Parathyroid adenoma (tissue), 2 donors: ENCODE results near the gene BEND5.

Experiments
- H2AFZ ChIP-seq: fragments of 300-600 bp; sonication (generic); one replicate; pipeline ENCODE4 v1.7.0; 2017; ENCODE audit warnings: antibody characterized with exemption, mild to moderate bottlenecking
- H3K27ac ChIP-seq: fragments of 300-600 bp; sonication (generic); one replicate; pipeline ENCODE4 v1.7.0; 2017
- H3K27me3 ChIP-seq: fragments of 300-600 bp; sonication (generic); one replicate; pipeline ENCODE4 v1.7.0; 2017; ENCODE audit warnings: low read length; ENCODE audit not compliant: control insufficient read depth, insufficient read depth
- H3K36me3 ChIP-seq: fragments of 300-600 bp; sonication (generic); one replicate; pipeline ENCODE4 v1.7.0; 2017; ENCODE audit warnings: low read length; ENCODE audit not compliant: control insufficient read depth, insufficient read depth
- H3K4me1 ChIP-seq: fragments of 300-600 bp; sonication (generic); one replicate; pipeline ENCODE4 v1.7.0; 2017; ENCODE audit warnings: control low read depth
- H3K4me2 ChIP-seq: fragments of 300-600 bp; sonication (generic); one replicate; pipeline ENCODE4 v1.7.0; 2017; ENCODE audit warnings: low read length
- H3K4me3 ChIP-seq: fragments of 300-600 bp; sonication (generic); one replicate; pipeline ENCODE4 v1.7.0; 2017; ENCODE audit warnings: low read depth, low read length
- H3K79me2 ChIP-seq: fragments of 300-600 bp; sonication (generic); one replicate; pipeline ENCODE4 v1.7.0; 2017; ENCODE audit warnings: control low read depth
- H3K9ac ChIP-seq: fragments of 300-600 bp; sonication (generic); one replicate; pipeline ENCODE4 v1.7.0; 2017; ENCODE audit warnings: mild to moderate bottlenecking
- H3K9me3 ChIP-seq: fragments of 300-600 bp; sonication (generic); one replicate; pipeline ENCODE4 v1.7.0; 2017; ENCODE audit warnings: low read length; ENCODE audit not compliant: control insufficient read depth
- CTCF ChIP-seq: fragments of 300-600 bp; sonication (generic); IDR thresholded peaks from one replicate; pipeline ENCODE4 v1.7.0; 2017; ENCODE audit warnings: antibody characterized with exemption, mild to moderate bottlenecking
- donor health status: primary hyperparathyroidism.

Gene BEND5

GRCh38 chr1:48730164-48730910 lies 46.4 kb downstream of the BEND5 start:
- no peaks in the 10 kb centered on the region for H3K9me3 ChIP-seq
- no peak overlapping the region for H2AFZ ChIP-seq
- H3K4me3 ChIP-seq: no peak overlapping the region
- H3K4me1 ChIP-seq: no peaks in the 10 kb centered on the region
- no peaks in the 10 kb centered on the region for H3K79me2 ChIP-seq
- no peak overlapping the region for H3K4me2 ChIP-seq
- H3K27me3 ChIP-seq: no peaks in the 10 kb centered on the region
- H3K36me3 ChIP-seq: no peaks in the 10 kb centered on the region
- no peak for TF ChIP-seq CTCF
- no peak overlapping the region for H3K9ac ChIP-seq
- H3K27ac ChIP-seq: no peak overlapping the region

GRCh38 chr1:48728584-48728983 lies 48.1 kb downstream of the BEND5 start:
- Histone ChIP-seq H3K9me3 (no peaks in the 10 kb centered on the region), H3K4me1 (no peaks in the 10 kb centered on the region), H3K27me3 (no peaks in the 10 kb centered on the region), H3K79me2 (no peaks in the 10 kb centered on the region), H3K36me3 (no peaks in the 10 kb centered on the region), H3K27ac (no peak overlapping the region), H3K4me3 (no peak overlapping the region), H3K4me2 (no peak overlapping the region), H2AFZ (no peak overlapping the region), H3K9ac (no peak overlapping the region)
- no peak for TF ChIP-seq CTCF

- Histone ChIP-seq H3K27me3 (no peaks in the 10 kb centered on the region), H3K79me2 (no peaks in the 10 kb centered on the region), H3K4me2 (no peak overlapping the region), H3K9me3 (no peaks in the 10 kb centered on the region), H2AFZ (no peak overlapping the region), H3K4me1 (no peaks in the 10 kb centered on the region), H3K36me3 (no peaks in the 10 kb centered on the region), H3K27ac (no peak overlapping the region), H3K9ac (no peak overlapping the region), H3K4me3 (no peak overlapping the region)
- no peak for TF ChIP-seq CTCF
These were observed 50.0 kb downstream of the BEND5 start for GRCh38 chr1:48726557-48727215.

- H3K9ac ChIP-seq: no peak overlapping the region
- no peaks in the 10 kb centered on the region for H3K36me3 ChIP-seq
- no peak overlapping the region for H3K4me2 ChIP-seq
- TF ChIP-seq CTCF: no peak
- H3K27ac ChIP-seq: no peak overlapping the region
- H3K4me1 ChIP-seq: no peaks in the 10 kb centered on the region
- H3K9me3 ChIP-seq: no peaks in the 10 kb centered on the region
- H3K27me3 ChIP-seq: no peaks in the 10 kb centered on the region
- H3K4me3 ChIP-seq: no peak overlapping the region
- no peaks in the 10 kb centered on the region for H3K79me2 ChIP-seq
- no peak overlapping the region for H2AFZ ChIP-seq
These were observed 50.6 kb downstream of the BEND5 start for GRCh38 chr1:48726139-48726538.
